ENCODE results near the gene CRCP. TPM values are rescaled to one million over a fixed set of nuclear protein-coding genes. Genes with fewer than 3 reads are reported as not detected.

Gene CRCP
- total and polyA plus RNA-seq, 2 of the 13 experiments (the other 11 are each of a cell fraction or from before 2014, with no cell fraction given), result 22.7 to 31.0 TPM

DNA sequence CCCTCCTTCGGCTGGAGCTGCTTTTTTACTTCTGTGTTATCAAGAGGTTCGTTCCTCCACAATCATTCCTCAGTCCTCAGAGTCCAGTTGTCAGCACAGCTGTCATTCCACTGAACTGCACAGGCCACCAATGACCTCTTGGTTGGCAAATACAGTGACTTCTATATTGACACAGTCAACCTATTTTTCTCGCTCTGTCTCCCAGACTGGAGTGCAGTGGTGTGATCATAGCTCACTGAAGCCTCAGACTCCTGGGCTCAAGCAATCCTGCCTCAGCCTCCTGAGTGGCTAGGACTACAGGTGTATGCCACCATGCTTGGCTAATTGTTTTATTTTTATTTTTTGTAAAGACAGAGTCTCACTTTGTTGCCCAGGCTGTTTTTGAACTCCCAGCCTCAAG, 27.7 kb downstream of the CRCP start (continued):
- TF ChIP-seq FOXC1 (CRISPR knock-in tag; IDR thresholded peaks at IDR 0.05; ENCODE audit: borderline replicate concordance) (no peak), NFYC (CRISPR knock-in tag; IDR thresholded peaks at IDR 0.05) (0 out of 2 replicates have a peak, but pooled peaks have one; percentile 29), NFYB (CRISPR knock-in tag; IDR thresholded peaks at IDR 0.05) (no peak; the same call in 1 of the 2 replicates), SMARCC2 (IDR thresholded peaks at IDR 0.05) (no peak), ZNF317 (CRISPR knock-in tag; IDR thresholded peaks at IDR 0.05) (no peak), ZNF709 (CRISPR knock-in tag; IDR thresholded peaks at IDR 0.05) (no peak), ZNF615 (CRISPR knock-in tag; IDR thresholded peaks at IDR 0.05; ENCODE audit: borderline replicate concordance) (no peak), AGO2 (optimal IDR thresholded peaks at IDR 0.05; ENCODE audit: low read depth, low read length) (no peak), ZNF331 (CRISPR knock-in tag; IDR thresholded peaks at IDR 0.05) (peak; percentile 80; the same call in 1 of the 2 replicates), TOE1 (CRISPR knock-in tag; IDR thresholded peaks at IDR 0.05) (no peak)
- TF ChIP-seq, protein P1, sequence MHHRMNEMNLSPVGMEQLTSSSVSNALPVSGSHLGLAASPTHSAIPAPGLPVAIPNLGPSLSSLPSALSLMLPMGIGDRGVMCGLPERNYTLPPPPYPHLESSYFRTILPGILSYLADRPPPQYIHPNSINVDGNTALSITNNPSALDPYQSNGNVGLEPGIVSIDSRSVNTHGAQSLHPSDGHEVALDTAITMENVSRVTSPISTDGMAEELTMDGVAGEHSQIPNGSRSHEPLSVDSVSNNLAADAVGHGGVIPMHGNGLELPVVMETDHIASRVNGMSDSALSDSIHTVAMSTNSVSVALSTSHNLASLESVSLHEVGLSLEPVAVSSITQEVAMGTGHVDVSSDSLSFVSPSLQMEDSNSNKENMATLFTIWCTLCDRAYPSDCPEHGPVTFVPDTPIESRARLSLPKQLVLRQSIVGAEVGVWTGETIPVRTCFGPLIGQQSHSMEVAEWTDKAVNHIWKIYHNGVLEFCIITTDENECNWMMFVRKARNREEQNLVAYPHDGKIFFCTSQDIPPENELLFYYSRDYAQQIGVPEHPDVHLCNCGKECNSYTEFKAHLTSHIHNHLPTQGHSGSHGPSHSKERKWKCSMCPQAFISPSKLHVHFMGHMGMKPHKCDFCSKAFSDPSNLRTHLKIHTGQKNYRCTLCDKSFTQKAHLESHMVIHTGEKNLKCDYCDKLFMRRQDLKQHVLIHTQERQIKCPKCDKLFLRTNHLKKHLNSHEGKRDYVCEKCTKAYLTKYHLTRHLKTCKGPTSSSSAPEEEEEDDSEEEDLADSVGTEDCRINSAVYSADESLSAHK (CRISPR knock-in tag; IDR thresholded peaks at IDR 0.05; ENCODE audit: borderline replicate concordance), result no peak
- TF ChIP-seq, protein P2, sequence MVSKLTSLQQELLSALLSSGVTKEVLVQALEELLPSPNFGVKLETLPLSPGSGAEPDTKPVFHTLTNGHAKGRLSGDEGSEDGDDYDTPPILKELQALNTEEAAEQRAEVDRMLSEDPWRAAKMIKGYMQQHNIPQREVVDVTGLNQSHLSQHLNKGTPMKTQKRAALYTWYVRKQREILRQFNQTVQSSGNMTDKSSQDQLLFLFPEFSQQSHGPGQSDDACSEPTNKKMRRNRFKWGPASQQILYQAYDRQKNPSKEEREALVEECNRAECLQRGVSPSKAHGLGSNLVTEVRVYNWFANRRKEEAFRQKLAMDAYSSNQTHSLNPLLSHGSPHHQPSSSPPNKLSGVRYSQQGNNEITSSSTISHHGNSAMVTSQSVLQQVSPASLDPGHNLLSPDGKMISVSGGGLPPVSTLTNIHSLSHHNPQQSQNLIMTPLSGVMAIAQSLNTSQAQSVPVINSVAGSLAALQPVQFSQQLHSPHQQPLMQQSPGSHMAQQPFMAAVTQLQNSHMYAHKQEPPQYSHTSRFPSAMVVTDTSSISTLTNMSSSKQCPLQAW (CRISPR knock-in tag; IDR thresholded peaks at IDR 0.05), result 0 out of 2 replicates have a peak, but pooled peaks have one; percentile 37
- TF ChIP-seq, protein P3, sequence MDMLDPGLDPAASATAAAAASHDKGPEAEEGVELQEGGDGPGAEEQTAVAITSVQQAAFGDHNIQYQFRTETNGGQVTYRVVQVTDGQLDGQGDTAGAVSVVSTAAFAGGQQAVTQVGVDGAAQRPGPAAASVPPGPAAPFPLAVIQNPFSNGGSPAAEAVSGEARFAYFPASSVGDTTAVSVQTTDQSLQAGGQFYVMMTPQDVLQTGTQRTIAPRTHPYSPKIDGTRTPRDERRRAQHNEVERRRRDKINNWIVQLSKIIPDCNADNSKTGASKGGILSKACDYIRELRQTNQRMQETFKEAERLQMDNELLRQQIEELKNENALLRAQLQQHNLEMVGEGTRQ (IDR thresholded peaks at IDR 0.05; ENCODE audit: low read depth, low read length), result no peak
- TF ChIP-seq, protein P3 (CRISPR knock-in tag; IDR thresholded peaks at IDR 0.05; ENCODE audit: borderline replicate concordance), result no peak

Data from HepG2 (cell line).